ENCODE measurements around the gene EDN1.

EDN1 gene

DNA sequence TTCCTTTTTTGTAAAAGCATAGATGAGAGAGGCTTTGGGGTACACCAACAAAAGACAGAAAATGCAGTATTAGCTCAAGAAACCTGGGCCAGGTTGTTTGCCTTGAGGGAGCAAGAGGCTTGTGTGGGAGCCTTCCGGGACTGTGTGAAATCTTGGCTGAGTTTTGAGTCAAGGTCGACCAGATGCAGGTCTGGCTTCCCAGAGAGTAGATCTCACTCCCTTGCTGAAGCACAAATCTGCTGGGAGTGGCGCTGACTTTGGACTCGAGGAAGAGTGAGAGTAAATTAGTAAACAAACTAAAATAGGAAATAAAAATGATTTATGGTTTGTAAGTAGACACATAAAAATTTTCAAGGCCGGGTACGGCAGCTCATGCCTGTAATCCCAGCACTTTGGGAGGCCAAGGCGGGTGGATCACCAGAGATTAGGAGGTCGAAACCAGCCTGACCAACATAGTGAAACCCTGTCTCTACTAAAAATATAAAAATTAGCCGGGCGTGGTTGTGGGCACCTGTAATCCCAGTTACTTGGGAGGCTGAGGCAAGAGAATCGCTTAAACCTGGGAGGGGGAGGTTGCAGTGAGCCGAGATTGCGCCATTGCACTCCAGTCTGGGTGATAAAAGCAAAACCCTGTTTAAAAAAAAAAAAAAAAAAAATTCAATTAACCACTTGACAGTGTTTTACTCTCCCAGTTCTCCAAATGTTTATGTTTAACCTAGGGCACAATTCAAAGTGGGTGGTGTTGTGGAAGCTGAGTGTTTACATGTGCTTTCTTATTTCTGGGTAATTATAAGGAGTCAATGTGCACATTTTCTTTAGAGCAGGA lies 27.7 kb upstream of the EDN1 start:
- H3K27ac ChIP-seq, result no peak overlapping the region

DNA sequence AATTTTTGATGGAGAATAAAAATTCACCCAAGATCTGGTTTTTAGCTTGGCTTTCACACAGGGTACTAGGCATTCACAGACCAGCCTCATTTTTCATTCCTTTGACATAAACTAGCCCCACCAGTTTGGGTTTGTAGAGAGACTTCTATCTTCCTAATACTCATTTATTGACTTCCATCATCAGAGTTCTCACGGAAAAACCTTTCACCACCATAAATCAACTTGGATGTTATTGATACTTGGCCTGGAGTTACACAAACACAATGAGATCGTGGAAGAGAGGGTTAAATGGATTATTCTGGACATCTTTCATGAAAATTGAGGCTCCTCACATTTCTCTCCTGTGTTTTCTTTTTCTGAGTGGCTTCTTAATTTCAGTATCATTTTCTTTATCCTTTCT lies 26.8 kb upstream of the EDN1 start:
- DNase-seq (ENCODE audit: low spot score), result no peak
- TF ChIP-seq, protein P1, sequence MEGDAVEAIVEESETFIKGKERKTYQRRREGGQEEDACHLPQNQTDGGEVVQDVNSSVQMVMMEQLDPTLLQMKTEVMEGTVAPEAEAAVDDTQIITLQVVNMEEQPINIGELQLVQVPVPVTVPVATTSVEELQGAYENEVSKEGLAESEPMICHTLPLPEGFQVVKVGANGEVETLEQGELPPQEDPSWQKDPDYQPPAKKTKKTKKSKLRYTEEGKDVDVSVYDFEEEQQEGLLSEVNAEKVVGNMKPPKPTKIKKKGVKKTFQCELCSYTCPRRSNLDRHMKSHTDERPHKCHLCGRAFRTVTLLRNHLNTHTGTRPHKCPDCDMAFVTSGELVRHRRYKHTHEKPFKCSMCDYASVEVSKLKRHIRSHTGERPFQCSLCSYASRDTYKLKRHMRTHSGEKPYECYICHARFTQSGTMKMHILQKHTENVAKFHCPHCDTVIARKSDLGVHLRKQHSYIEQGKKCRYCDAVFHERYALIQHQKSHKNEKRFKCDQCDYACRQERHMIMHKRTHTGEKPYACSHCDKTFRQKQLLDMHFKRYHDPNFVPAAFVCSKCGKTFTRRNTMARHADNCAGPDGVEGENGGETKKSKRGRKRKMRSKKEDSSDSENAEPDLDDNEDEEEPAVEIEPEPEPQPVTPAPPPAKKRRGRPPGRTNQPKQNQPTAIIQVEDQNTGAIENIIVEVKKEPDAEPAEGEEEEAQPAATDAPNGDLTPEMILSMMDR (IDR thresholded peaks at IDR 0.05), result no peak

More for the DNA sequence above, 27.7 kb upstream of the EDN1 start:
- TF ChIP-seq, protein P1 (IDR thresholded peaks at IDR 0.05), result no peak
- H3K4me3 ChIP-seq, result no peak overlapping the region
- DNase-seq (ENCODE audit: low spot score), result no peak

DNA sequence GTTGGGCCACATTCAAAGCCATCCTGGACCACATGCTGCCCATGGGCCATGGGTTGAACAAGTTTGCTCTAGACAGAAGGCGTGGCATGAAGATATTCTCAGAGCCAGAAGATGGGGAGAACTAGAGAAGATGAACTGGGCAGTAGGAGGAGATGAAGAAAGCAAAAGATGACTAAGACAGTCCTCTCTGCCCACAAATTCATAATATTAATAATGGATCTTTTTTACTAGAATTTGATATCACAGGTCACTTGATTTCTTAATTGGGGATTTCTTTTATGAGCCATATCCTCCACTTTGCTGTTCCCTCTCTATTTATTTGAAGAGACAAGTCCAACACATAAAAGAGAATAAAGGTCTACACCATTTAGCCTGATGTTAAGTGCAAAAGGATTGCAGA lies 25.5 kb upstream of the EDN1 start:
- Histone ChIP-seq H3K27ac (no peak overlapping the region), H3K4me3 (no peak overlapping the region)
- no peak for DNase-seq (ENCODE audit: low spot score)
- TF ChIP-seq, protein P1 (IDR thresholded peaks at IDR 0.05), result no peak

More for the DNA sequence above, 26.8 kb upstream of the EDN1 start:
- no peak overlapping the region for H3K4me3 ChIP-seq
- H3K27ac ChIP-seq, result no peak overlapping the region

DNA sequence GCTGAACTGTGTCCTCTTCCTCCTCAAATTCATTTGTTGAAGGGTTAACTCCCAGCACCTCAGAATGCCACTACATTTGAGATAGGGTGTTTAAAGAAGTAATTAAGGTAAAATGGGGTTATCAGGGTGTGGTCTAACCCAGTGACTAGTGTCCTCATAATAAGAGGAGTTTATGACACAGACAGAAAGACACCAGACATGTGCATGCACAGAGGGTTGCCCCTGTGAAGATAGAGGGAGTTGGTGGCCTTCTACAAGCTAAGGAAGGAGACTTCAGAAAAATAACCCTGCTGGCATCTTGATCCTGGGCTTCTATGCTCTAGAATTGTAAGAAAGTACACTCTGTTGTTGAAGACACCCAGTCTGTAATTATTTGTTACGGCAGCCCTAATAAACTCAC lies 24.9 kb upstream of the EDN1 start:
- Histone ChIP-seq H3K4me3 (no peak overlapping the region), H3K27ac (no peak overlapping the region)
- no peak for DNase-seq (ENCODE audit: low spot score)
- TF ChIP-seq, protein P1 (IDR thresholded peaks at IDR 0.05), result no peak

DNA sequence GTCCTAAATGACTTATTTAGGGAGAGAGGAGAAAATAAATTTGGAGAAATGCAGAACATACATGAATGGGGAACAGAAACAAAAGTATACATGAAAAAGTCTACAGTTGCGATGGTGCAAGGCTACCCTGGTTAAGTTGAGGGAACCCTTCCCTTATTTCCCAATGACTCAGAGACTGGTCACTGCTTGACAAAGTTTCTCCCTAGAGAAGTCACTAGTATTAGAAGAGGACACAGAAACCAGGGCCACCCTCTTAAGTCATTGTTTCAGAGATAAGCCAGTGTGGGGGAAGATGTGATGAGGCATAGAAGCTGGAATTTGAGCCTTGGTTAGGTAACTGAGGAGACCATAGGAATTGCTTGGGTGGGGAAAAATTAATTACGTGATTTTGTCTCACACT lies 24.4 kb upstream of the EDN1 start:
- Histone ChIP-seq H3K4me3 (no peak overlapping the region), H3K27ac (no peak overlapping the region)
- no peak for DNase-seq (ENCODE audit: low spot score)
- TF ChIP-seq, protein P1 (IDR thresholded peaks at IDR 0.05), result no peak

DNA sequence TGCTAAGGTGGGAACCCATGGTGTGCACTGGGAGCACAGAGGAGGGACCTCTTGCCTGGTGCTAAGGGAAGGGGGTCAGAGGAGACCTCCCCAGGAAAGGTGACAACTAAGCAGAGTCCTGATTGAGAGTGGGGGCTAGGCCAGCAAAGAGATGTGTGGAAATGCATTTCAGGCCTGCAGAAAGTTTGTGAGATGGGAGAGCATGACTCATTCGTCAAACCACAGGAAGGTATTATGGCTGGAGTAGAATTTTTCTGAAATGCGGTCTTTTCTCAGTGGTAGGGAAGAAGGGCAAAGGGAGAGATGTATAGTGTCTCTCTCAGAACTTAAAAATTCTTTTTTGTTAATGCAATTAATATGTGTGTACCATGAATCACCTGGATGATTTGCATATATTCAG lies 23.6 kb upstream of the EDN1 start:
- DNase-seq (ENCODE audit: low spot score), result no peak
- Histone ChIP-seq H3K4me3 (no peak overlapping the region), H3K27ac (no peak overlapping the region)
- TF ChIP-seq, protein P1 (IDR thresholded peaks at IDR 0.05), result no peak

DNA sequence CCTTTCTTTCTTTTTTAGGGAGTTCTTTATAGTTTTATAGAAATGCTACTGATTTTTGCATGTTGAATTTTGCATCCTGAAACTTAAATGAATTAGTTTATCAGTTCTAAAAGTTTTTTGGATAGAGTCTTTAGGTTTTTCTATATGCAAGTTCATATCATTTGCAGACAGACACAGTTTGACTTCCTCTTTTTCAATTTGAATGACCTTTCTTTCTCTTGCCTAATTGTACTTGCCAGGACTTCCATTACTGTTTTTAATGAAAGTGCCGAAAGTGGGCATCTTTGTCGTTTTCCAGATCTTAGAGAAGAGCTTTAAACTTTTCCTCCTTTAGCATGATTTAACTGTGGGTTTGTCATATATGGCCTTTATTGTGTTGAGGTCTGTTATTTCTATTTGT lies 21.1 kb upstream of the EDN1 start:
- no peak for DNase-seq (ENCODE audit: low spot score)
- H3K27ac ChIP-seq, result no peak overlapping the region
- H3K4me3 ChIP-seq, result no peak overlapping the region
- TF ChIP-seq, protein P1 (IDR thresholded peaks at IDR 0.05), result no peak
